Glomerular visceral epithelial cell (primary cell): ENCODE measurements around the gene PATE4.
A peak's percentile ranks its signal among the peaks of the same experiment; 100 is the strongest.
"Not testable (repeated sequence)": the region's sequence is repeated elsewhere in the genome, so short reads cannot be mapped to it uniquely, and the experiment has no call there.

Experiments used
- DNase-seq: peaks from one replicate; pipeline ENCODE4 v3.0.0-alpha.2; 2016; ENCODE audit errors: extremely low spot score

PATE4 gene

GRCh38 chr11:125833016-125833415 is at the start of gene PATE4:
TSS of gene PATE4 (plus strand) at chr11:125833316. CDS start at chr11:125833360, 44 bp downstream.
- no peak for DNase-seq

- no peak for DNase-seq
These were observed 48.4 kb upstream of the PATE4 start for GRCh38 chr11:125784678-125785077.

- no peak for DNase-seq
These were observed 45.3 kb upstream of the PATE4 start, which contains the start of gene PATE3 for GRCh38 chr11:125787827-125788226. TSS of gene PATE3 (plus strand) at chr11:125788127. CDS start at chr11:125788152, 25 bp downstream.

GRCh38 chr11:125790825-125791224 is 42.3 kb upstream of the PATE4 start:
- no peak for DNase-seq

- DNase-seq, result no peak
These were observed 35.5 kb upstream of the PATE4 start for GRCh38 chr11:125797641-125798040.

GRCh38 chr11:125799808-125800207 is 33.3 kb upstream of the PATE4 start:
- DNase-seq, result no peak

- DNase-seq, result no peak
These were observed 30.7 kb upstream of the PATE4 start for GRCh38 chr11:125802387-125802786.

GRCh38 chr11:125807909-125808308 is 25.2 kb upstream of the PATE4 start:
- no peak for DNase-seq

- no peak for DNase-seq
These were observed 2.6 kb downstream of the PATE4 start for GRCh38 chr11:125835748-125836147.

- DNase-seq, result no peak
These were observed 9.3 kb downstream of the PATE4 start for GRCh38 chr11:125842321-125842948.

GRCh38 chr11:125846188-125846587 is 13.1 kb downstream of the PATE4 start:
- DNase-seq, result no peak

- not testable (repeated sequence) for DNase-seq
These were observed 24.6 kb downstream of the PATE4 start for GRCh38 chr11:125857670-125858069.

GRCh38 chr11:125862786-125863185 is 29.7 kb downstream of the PATE4 start:
- not testable (repeated sequence) for DNase-seq

GRCh38 chr11:125865354-125865753 is 32.2 kb downstream of the PATE4 start:
- not testable (repeated sequence) for DNase-seq

GRCh38 chr11:125869521-125869920 is 36.4 kb downstream of the PATE4 start:
- DNase-seq, result no peak

- peak; percentile 32 for DNase-seq
These were observed 38.4 kb downstream of the PATE4 start for GRCh38 chr11:125871391-125872137.

GRCh38 chr11:125872138-125872491 is 39.0 kb downstream of the PATE4 start:
- no peak for DNase-seq

GRCh38 chr11:125873881-125874555 is 40.9 kb downstream of the PATE4 start:
- DNase-seq, result no peak

GRCh38 chr11:125874556-125875124 is 41.5 kb downstream of the PATE4 start:
- peak; percentile 56 for DNase-seq

GRCh38 chr11:125881291-125881690 is 48.2 kb downstream of the PATE4 start:
- DNase-seq, result no peak

GRCh38 chr11:125883375-125883774 is 50.3 kb downstream of the PATE4 start:
- no peak for DNase-seq

- peak; percentile 17 for DNase-seq
These were observed 53.9 kb downstream of the PATE4 start for GRCh38 chr11:125886997-125887372.
